HepG2 (cell line): ENCODE measurements around the gene POU2AF3. TPM values are rescaled to one million over a fixed set of nuclear protein-coding genes. Genes with fewer than 3 reads are reported as not detected.

Experiments
- EEA1 ChIP-seq: sonication (generic); formaldehyde crosslinking; IDR thresholded peaks from 2 replicates; pipeline ENCODE4 v1.5.1; 2020; ENCODE audit warnings: mild to moderate bottlenecking, missing genetic modification reagents, borderline replicate concordance
- GFI1 ChIP-seq: sonication (generic); formaldehyde crosslinking; IDR thresholded peaks from 2 replicates; pipeline ENCODE4 v1.5.0; 2020; ENCODE audit warnings: missing genetic modification reagents, mild to moderate bottlenecking, borderline replicate concordance
- HNRNPLL ChIP-seq: fragments of 200-400 bp; formaldehyde crosslinking; IDR thresholded peaks from 2 replicates; pipeline ENCODE4 v1.6.1; 2017; ENCODE audit warnings: mild to moderate bottlenecking, low read depth, low read length; ENCODE audit not compliant: poor library complexity, severe bottlenecking
- NCOA2 ChIP-seq: sonication (generic); formaldehyde crosslinking; IDR thresholded peaks from 2 replicates; pipeline ENCODE4 v1.8.0; 2022; ENCODE audit warnings: inconsistent platforms
- RFXAP ChIP-seq: sonication (generic); formaldehyde crosslinking; IDR thresholded peaks from 2 replicates; pipeline ENCODE4 v1.4.0; 2020; ENCODE audit warnings: missing genetic modification reagents, borderline replicate concordance
- SALL1 ChIP-seq: sonication (generic); formaldehyde crosslinking; IDR thresholded peaks from 2 replicates; pipeline ENCODE4 v1.8.0; 2022; ENCODE audit warnings: mild to moderate bottlenecking, missing genetic modification reagents
- SP5 ChIP-seq: IDR thresholded peaks from 2 replicates; pipeline ENCODE4 v1.6.1; 2016; ENCODE audit warnings: low read depth, borderline replicate concordance
- SUZ12 ChIP-seq: fragments of 150-350 bp; IDR thresholded peaks from 2 replicates; pipeline ENCODE4 v1.6.1; 2014; ENCODE audit warnings: low read depth, low read length
- TEAD3 ChIP-seq: optimal IDR thresholded peaks from 2 replicates; pipeline ENCODE3; 2016; ENCODE audit warnings: borderline replicate concordance
- THYN1 ChIP-seq: sonication (generic); formaldehyde crosslinking; IDR thresholded peaks from 2 replicates; pipeline ENCODE4 v1.8.1; 2023; ENCODE audit warnings: low read depth, mild to moderate bottlenecking, moderate library complexity, missing genetic modification reagents, borderline replicate concordance
- ZFP37 ChIP-seq: sonication (generic); formaldehyde crosslinking; IDR thresholded peaks from 2 replicates; pipeline ENCODE4 v1.4.0; 2020; ENCODE audit warnings: missing genetic modification reagents, borderline replicate concordance
- ZNF143 ChIP-seq: sonication (generic); formaldehyde crosslinking; IDR thresholded peaks from 2 replicates; pipeline ENCODE4 v1.4.0; 2020; ENCODE audit warnings: missing genetic modification reagents
- ZNF264 ChIP-seq: sonication (generic); formaldehyde crosslinking; IDR thresholded peaks from 2 replicates; pipeline ENCODE4 v1.4.0; 2020; ENCODE audit warnings: missing genetic modification reagents
- ZNF382 ChIP-seq: sonication (generic); formaldehyde crosslinking; IDR thresholded peaks from 2 replicates; pipeline ENCODE4 v1.5.0; 2020; ENCODE audit warnings: missing genetic modification reagents, mild to moderate bottlenecking, borderline replicate concordance
- ZNF572 ChIP-seq: sonication (generic); formaldehyde crosslinking; IDR thresholded peaks from 2 replicates; pipeline ENCODE4 v1.5.1; 2020; ENCODE audit warnings: mild to moderate bottlenecking, missing genetic modification reagents
- ZNF629 ChIP-seq: sonication (generic); formaldehyde crosslinking; conservative IDR thresholded peaks from 2 replicates; pipeline ENCODE4 v1.5.0; 2020; ENCODE audit warnings: missing genetic modification reagents
- ZSCAN12 ChIP-seq: sonication (generic); formaldehyde crosslinking; IDR thresholded peaks from 2 replicates; pipeline ENCODE4 v1.9.0; 2021; ENCODE audit warnings: mild to moderate bottlenecking, missing genetic modification reagents
- polyA plus RNA-seq, 8 experiments: library from polyadenylated mRNA; depleted of rRNA in 3 of 8; stranded (reverse) in 7 of 8; unstranded in 1 of 8; fragments of >200 nt; fragmentation: Illumina TruSeq in 4 of 8; extraction: Trizol in 4 of 8; gene quantifications; 2 replicates each; pipeline versions ENCODE4 v1.2.1 to v1.2.3, GENCODE V29; 2011 to 2016; ENCODE audit warnings: low read depth in 4 of 8, missing spikeins in 1 of 8, mixed read lengths in 1 of 8; ENCODE audit not compliant: insufficient read depth in 1 of 8
- total RNA-seq, 5 experiments: library from RNA; depleted of rRNA; stranded (reverse); fragments of >200 nt; fragmentation: Illumina TruSeq; extraction: Trizol; gene quantifications; 2 replicates each; pipeline ENCODE4 v1.2.3, GENCODE V29; 2016; ENCODE audit warnings: low read depth in 1 of 5
- TF ChIP-seq, protein P1 (sequence below): sonication (generic); formaldehyde crosslinking; IDR thresholded peaks from 2 replicates; pipeline ENCODE4 v1.5.0; 2020; ENCODE audit warnings: missing genetic modification reagents
- TF ChIP-seq, protein P2 (sequence below): sonication (generic); formaldehyde crosslinking; IDR thresholded peaks from 2 replicates; pipeline ENCODE4 v1.4.0; 2020; ENCODE audit warnings: missing genetic modification reagents
- TF ChIP-seq, protein P3 (sequence below): sonication (generic); formaldehyde crosslinking; IDR thresholded peaks from 2 replicates; pipeline ENCODE4 v1.8.1; 2022; ENCODE audit warnings: mild to moderate bottlenecking, missing genetic modification reagents
- TF ChIP-seq, protein P4 (sequence below): sonication (generic); formaldehyde crosslinking; IDR thresholded peaks from 2 replicates; pipeline ENCODE4 v1.4.0; 2020; ENCODE audit warnings: low read depth, missing genetic modification reagents

The POU2AF3 gene
- total and polyA plus RNA-seq, 2 of the 13 experiments (the other 11 are each of a cell fraction or from before 2014, with no cell fraction given): 7.8 to 71.2 TPM

DNA sequence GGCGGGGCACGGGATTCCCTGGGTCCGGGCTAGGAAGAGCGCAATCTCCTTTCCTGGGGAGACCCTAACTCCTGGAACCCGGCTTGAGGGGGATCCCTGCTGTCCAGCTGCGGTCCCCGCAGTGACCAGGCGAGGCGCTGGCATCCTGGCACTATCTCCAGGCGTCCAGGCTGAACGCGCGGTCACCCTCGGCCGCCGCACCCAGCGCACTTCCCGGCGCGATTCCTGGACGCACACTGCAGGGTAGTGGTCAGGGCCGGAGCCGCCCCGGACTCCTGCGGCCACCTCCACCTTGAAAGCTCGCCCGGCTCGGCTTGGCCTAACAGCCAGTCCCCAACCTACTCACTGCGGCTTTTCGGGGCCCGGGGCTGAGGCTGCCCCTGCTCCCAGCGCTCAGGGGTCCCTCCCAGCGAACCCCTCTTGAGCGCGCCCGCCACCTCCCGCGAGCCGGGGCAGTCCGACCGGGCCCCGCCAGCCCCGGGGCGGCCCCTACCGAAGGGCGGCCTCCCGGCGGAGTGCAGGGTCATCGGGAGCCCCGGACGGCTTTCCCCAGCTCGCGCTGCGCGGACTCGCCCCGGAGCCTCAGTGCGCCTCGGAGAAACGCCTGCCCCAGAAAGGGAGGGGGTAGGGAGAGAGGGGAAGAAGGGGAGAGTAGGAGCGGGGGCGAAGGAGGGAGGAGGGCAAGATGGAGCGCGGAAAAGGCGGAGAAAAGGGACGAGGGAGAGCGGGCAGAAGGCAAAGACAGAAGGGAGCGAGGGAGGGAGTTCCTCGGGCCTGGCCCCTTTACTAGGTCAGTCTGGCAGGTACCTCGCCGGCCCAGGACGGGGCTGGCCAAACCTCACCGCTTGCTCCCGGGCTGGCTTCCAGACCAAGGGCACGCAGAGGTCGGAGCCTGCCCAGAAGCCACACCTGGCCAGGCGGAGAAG lies 1.0 kb downstream of the POU2AF3 start (continued):
- 0 out of 2 replicates have a peak, but pooled peaks have one; percentile 13 for TF ChIP-seq RFXAP (CRISPR knock-in tag)
- no peak for TF ChIP-seq ZNF143 (CRISPR knock-in tag)
- no peak for TF ChIP-seq THYN1
- TF ChIP-seq, protein P1, sequence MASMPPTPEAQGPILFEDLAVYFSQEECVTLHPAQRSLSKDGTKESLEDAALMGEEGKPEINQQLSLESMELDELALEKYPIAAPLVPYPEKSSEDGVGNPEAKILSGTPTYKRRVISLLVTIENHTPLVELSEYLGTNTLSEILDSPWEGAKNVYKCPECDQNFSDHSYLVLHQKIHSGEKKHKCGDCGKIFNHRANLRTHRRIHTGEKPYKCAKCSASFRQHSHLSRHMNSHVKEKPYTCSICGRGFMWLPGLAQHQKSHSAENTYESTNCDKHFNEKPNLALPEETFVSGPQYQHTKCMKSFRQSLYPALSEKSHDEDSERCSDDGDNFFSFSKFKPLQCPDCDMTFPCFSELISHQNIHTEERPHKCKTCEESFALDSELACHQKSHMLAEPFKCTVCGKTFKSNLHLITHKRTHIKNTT: no peak
- TF ChIP-seq ZNF264 (CRISPR knock-in tag): no peak
- TF ChIP-seq TEAD3 (CRISPR knock-in tag): peak; percentile 30
- peak; percentile 56 for TF ChIP-seq EEA1
- TF ChIP-seq, protein P2, sequence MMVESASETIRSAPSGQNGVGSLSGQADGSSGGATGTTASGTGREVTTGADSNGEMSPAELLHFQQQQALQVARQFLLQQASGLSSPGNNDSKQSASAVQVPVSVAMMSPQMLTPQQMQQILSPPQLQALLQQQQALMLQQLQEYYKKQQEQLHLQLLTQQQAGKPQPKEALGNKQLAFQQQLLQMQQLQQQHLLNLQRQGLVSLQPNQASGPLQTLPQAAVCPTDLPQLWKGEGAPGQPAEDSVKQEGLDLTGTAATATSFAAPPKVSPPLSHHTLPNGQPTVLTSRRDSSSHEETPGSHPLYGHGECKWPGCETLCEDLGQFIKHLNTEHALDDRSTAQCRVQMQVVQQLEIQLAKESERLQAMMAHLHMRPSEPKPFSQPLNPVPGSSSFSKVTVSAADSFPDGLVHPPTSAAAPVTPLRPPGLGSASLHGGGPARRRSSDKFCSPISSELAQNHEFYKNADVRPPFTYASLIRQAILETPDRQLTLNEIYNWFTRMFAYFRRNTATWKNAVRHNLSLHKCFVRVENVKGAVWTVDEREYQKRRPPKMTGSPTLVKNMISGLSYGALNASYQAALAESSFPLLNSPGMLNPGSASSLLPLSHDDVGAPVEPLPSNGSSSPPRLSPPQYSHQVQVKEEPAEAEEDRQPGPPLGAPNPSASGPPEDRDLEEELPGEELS (CRISPR knock-in tag): peak; percentile 31; the same call in 1 of the 2 replicates
- TF ChIP-seq SALL1: peak; percentile 50
- TF ChIP-seq ZNF629 (CRISPR knock-in tag): no peak
- TF ChIP-seq ZFP37 (CRISPR knock-in tag): no peak
- TF ChIP-seq, protein P3, sequence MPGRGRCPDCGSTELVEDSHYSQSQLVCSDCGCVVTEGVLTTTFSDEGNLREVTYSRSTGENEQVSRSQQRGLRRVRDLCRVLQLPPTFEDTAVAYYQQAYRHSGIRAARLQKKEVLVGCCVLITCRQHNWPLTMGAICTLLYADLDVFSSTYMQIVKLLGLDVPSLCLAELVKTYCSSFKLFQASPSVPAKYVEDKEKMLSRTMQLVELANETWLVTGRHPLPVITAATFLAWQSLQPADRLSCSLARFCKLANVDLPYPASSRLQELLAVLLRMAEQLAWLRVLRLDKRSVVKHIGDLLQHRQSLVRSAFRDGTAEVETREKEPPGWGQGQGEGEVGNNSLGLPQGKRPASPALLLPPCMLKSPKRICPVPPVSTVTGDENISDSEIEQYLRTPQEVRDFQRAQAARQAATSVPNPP (CRISPR knock-in tag): no peak
- no peak for TF ChIP-seq ZNF382 (CRISPR knock-in tag)
- TF ChIP-seq SUZ12: no peak
- no peak for TF ChIP-seq ZNF572 (CRISPR knock-in tag)
- TF ChIP-seq, protein P4, sequence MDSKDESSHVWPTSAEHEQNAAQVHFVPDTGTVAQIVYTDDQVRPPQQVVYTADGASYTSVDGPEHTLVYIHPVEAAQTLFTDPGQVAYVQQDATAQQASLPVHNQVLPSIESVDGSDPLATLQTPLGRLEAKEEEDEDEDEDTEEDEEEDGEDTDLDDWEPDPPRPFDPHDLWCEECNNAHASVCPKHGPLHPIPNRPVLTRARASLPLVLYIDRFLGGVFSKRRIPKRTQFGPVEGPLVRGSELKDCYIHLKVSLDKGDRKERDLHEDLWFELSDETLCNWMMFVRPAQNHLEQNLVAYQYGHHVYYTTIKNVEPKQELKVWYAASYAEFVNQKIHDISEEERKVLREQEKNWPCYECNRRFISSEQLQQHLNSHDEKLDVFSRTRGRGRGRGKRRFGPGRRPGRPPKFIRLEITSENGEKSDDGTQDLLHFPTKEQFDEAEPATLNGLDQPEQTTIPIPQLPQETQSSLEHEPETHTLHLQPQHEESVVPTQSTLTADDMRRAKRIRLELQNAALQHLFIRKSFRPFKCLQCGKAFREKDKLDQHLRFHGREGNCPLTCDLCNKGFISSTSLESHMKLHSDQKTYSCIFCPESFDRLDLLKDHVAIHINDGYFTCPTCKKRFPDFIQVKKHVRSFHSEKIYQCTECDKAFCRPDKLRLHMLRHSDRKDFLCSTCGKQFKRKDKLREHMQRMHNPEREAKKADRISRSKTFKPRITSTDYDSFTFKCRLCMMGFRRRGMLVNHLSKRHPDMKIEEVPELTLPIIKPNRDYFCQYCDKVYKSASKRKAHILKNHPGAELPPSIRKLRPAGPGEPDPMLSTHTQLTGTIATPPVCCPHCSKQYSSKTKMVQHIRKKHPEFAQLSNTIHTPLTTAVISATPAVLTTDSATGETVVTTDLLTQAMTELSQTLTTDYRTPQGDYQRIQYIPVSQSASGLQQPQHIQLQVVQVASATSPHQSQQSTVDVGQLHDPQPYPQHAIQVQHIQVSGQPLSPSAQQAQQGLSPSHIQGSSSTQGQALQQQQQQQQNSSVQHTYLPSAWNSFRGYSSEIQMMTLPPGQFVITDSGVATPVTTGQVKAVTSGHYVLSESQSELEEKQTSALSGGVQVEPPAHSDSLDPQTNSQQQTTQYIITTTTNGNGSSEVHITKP (CRISPR knock-in tag): peak; percentile 16; the same call in 1 of the 2 replicates
- TF ChIP-seq SP5 (CRISPR knock-in tag): no peak
- TF ChIP-seq ZSCAN12: no peak
- peak; percentile 92 for TF ChIP-seq HNRNPLL
- peak; percentile 57; the same call in 1 of the 2 replicates for TF ChIP-seq GFI1 (CRISPR knock-in tag)
- TF ChIP-seq NCOA2 (CRISPR knock-in tag): no peak
